Anterior cingulate cortex (tissue), 58 donors: ENCODE results near the gene HOMER2.
"Not testable (repeated sequence)": the region's sequence is repeated elsewhere in the genome, so short reads cannot be mapped to it uniquely, and the experiment has no call there.

Source experiments
- DNase-seq, 58 donors: peaks; one replicate each; lab custom pipeline; 2025; lab: John Stamatoyannopoulos, UW

HOMER2 gene

DNA sequence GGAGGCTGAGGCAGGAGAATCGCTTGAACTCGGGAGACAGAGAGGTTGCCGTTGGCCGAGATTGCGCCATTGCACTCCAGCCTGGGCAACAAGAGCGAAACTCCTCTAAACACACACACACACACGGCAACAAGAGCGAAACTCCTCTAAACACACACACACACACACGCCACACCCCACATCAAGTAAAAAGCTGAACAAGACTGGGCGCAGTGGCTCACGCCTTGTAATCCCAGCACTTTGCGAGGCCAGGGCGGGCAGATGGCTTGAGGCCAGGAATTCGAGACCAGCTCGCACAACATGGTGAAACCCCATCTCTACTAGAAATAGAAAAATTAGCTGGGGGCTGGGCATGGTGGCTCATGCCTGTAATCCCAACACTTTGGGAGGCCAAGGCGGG is 49.0 kb downstream of the HOMER2 start:
- DNase-seq = no peak

DNA sequence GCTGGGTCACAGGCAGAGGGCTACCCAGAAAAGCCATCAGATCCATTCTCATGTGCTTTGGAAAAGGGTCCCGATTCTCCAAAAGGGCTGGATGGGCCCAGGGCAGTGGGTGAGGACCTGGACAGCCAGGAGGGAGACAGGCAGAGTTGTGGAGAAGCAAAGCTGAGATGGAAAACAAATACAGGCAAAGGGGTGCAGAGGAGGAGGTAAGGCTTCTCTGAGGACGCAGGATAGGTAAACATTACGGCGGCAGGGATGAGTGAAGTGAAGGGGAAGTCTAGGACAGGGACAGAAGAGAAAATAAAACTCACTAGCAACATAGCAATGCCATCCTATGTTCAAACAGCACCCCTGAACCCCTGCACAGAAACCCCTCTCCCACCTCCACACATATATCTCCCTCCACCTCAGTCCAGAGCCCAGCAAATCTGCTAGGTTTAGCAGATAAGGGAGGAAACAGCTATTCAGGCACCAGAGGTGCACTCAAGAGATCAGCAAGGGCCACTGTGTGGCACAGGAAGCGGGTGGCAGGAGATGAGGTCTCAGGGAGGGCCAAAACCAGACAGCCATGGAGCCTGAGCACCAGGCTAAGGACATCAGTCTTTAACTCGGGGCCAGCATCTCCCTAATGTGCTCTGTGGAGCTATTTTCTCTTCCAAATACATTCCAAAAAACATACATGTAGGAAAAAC is 51.3 kb downstream of the HOMER2 start:
- no peak for DNase-seq

DNA sequence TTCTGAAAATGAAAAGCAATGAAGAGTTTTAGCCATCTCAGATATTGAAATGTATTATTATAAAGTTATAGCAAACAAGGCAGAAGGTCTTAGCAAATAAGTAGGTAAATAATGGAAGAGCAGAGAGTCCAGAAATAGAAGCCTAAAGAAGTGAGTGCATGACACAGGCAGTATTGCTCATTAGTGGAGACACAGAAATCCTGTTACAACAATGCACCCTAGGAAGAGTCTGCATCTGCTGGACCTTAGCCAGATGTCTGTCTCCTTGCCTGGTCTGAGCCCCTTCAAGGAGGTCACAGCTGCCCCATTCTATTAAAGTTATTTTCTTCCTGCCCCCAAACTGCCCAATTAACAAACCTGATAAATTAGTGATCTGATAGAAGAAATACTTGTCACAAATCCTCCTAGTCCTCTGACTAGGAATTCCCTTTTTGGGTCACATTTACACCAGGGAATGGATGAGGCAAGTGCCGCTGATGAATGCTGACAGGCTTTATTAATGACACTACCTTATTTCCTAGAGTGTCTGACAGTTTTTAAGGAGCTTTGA is 51.9 kb downstream of the HOMER2 start:
- DNase-seq = no peak

DNA sequence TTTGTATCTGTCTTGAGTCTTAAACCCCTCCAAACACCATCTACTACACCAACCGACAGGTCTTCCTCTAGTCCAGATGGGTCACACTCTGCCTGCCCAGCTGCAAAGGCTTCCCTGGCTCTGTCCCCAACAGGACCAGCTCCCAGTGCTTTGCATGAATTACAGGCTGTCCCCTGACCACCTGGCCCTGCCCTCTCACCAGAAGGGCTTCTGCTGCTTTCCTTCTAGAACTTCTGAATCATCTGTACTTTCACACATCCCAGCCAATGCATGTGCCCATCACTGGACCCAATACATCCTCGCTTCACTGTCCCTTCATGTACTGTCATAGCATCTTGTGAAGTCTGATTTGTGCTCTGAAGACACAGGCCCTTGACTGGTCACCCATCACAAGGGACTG is 53.6 kb downstream of the HOMER2 start:
- DNase-seq = no peak

DNA sequence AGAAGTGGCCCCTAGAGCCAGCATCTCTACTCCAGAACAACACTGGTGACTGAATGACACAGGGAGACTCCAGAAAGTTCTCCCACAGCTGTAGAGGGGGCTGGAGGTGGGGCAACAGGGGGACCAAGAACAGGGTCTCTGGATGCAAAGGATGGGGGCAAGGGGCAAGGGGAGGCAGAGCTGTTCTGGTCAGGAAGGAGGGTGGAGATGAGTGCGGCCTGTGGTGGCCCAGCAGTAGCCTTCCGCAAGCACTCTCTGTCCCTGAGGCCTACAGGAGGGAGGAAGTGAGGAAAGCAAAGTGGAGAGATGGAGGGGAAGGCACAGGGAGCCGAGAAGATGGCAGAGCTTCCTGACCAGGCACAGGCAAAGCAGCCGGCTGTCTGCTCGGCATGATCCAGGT is 56.5 kb downstream of the HOMER2 start:
- no peak for DNase-seq

DNA sequence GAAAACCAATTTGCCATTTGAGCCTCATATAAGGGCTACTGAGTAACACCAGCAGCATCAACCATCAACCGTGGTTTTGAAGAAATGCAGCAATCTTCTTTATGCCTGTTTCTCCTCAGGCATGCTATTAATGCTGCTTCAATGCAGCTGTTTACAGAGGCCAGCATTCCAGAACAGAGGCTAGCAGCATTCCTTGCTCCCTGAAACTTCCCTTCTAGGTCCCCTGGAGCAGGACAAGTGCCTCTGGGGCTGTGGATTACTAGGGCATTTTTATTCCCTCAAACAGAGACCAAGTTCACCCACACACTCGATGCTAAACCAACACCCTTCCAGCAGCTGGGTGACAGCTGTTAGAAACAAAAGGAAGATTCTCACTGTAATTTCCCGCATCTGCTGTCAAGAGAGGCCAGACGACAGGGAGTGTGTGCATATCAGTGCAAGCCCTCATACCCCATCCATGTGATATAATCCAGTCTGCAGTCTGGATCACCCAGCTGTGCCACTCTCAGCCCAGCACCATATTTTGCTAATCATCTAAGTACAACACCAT is 57.5 kb downstream of the HOMER2 start:
- peak in 8 of 58 donors; percentile 8 to 36 (median 14) for DNase-seq

DNA sequence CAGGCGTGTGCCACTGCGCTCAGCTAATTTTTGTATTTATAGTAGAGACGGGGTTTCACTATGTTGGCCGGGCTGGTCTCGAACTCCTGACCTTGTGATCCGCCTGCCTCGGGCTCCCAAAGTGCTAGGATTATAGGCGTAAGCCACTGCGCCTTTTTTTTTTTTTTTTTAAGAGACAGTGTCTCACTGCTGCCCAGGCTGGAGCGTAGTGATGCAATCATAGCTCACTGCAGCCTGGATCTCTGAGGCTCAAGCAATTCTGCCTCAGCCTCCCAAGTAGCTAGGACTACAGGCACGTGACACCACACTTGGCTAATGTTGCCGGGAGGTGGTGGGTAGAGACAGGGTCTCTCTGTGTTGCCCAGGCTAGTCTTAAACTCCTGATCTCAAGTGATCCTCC is 59.0 kb downstream of the HOMER2 start:
- not testable (repeated sequence) for DNase-seq

DNA sequence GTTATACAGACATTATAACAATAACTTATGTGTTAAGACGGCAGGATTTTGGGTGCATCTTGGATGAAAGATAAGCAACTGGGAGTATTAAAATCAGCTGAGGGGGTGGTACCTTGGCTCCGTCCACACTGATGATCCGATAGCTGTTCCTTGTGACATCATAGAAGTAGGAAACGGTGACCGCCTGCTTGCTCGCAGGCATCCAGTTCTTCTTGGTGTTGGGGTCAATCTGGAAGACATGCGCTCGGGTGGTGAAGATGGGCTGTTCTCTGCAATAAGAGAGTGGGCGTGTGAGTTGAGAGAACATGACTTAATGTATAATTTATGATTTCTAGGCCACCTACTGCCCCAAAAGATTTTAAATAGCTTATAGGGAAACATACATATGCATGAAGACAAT is 59.9 kb downstream of the HOMER2 start:
- no peak for DNase-seq

DNA sequence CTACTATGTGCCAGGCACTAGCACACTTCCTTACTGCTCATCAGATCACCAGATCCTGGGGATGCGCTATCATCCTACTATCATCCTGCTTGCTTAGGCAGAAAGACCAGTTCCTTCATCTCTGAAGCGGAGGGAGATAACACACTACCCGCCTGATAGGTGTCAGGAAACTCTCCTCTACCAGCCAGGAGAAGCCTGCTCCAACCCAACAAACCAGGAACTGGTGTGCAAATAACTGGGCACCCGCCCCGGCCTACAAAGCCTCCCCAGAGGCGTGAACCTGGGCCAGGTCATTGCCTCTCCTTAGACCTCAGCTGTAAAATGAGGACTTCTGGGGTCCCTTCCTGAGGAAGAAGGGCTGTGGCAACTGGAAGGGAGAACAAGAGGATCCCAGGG is 61.5 kb downstream of the HOMER2 start:
- DNase-seq = no peak

DNA sequence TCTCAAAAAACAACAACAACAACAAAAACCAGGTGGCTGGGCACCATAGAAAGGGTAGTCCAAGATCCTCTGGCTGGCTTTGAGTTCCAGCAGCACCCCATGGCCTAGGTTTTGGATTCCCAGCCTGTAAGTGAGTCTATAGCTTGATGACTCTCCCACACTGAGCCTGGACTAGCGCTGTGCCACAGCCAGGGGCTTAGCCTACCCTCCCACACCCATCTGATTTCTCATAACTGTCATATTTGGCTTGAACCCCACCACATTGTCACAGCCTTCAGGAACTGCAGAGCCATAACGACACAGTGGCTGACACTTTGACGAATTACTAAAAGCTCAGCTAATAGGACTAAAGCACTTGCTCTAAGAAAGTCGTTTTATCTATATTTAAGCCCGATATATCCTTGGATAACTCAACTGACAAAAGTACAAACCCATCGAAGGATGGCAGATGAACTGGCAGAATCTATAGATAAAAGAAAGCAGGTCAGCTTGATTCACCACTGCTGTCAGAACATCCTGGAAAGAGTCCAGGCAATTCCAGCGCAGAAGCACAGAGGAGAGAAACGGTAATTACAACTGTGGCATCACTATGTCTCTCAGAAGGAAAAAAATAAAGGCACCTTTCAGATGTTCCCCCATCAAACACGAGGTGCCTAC is 62.1 kb downstream of the HOMER2 start:
- DNase-seq = peak in 6 of 58 donors; percentile 15 to 41 (median 19)

DNA sequence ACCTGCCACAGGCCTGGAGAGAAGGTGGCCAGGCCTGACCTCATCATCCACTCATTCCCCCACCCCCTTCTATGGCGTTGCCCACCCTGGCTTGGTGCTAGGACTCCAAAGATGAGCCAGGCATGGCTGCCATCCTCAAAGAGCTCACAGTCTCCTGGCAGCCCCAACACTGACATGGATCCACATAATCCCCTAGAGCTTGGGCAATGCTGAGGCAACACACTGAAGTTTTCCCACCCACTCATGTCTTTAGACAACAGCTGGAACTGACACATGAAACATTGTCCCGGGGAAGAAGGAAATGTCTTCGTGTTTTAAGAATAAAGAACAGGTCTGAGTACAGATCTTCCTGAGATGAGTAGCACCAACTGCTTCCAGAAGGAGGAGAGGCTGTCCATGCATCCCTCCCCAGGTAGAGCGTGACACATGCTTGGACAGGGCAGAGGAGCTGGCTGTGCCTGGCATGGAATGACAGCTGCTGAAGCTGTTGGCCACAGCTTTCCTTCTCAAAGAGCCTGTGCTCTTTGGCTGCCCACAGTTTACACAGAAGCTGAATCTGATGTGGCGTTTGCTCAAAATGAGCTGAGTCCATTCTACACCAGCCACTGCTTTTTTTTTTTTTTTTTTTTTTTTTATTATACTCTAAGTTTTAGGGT is 70.1 kb downstream of the HOMER2 start:
- no peak for DNase-seq

DNA sequence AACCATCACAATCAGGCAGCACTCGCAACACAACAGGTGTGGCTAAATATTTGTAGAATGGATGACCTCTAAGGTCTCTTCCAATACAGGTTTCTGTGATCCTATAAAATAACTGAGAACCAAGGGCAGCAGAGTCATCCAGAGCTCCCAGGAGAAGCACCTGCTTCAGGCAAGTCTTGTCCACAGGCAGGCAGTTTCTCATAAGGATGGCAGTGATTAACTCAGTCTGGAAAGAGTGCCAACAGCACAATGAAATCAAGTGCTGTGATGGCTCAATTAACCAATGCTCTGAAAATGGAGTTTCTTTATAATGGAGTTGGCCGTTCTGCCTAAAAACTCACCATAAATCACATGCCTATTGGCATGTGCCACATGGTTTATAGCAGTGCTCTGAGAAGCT is 70.8 kb downstream of the HOMER2 start:
- DNase-seq = no peak

DNA sequence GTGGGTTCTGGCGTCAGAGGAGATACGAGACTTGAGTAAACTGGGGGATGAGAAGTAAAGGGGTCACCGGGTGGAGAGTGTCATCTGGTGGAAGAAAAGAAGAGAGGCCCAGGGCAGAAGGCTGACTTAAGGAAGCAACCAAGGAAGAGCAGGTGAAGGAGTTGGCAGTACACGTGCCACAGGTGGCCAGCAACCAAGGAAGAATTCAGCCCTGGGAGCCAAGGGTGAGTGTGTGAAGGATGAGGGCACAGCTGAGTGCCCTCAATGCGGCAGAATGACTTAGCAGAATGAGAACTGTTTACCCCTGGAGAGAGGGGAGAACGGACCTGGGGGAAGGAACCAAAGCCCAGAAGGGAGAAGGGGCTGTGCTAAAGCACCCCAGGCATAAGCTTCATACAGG is 71.8 kb downstream of the HOMER2 start:
- DNase-seq = no peak

DNA sequence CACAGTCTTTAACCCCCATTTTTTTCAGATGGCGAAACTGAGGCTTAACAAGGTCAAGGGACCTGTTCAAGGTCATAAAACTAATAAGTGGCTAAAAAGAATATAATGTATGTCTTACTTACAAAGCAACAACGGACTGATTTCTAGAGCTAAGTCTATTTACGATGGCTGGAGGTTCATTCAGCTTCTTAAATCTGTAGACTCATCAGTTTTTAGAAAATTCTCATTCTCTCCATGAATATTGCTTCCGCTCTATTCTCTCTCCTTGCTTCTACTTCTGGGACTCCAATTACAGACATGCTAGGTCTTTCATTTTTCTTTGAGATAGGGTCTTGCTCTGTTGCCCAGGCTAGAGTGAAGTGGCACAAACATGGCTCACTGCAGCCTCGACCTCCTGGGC is 74.2 kb downstream of the HOMER2 start:
- no peak for DNase-seq

DNA sequence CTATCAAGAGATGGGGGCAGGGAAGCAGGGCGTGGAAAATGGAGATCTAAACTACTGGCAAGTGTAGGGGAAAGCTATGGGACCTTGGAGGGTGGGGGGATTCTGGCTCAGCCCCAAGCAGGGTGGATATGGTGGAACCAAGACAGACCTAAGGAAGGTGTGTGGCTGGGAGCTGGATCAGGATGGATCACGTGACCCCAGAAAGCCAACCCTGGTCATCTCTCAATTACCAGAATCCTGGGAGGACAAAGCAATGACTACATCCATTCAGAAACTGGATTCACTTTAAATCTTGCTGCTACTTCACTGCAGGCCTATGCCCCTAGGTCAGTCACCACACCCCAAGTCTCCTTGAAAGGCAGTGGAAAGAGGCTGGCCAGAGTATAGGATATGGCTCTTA is 74.7 kb downstream of the HOMER2 start:
- DNase-seq = no peak

DNA sequence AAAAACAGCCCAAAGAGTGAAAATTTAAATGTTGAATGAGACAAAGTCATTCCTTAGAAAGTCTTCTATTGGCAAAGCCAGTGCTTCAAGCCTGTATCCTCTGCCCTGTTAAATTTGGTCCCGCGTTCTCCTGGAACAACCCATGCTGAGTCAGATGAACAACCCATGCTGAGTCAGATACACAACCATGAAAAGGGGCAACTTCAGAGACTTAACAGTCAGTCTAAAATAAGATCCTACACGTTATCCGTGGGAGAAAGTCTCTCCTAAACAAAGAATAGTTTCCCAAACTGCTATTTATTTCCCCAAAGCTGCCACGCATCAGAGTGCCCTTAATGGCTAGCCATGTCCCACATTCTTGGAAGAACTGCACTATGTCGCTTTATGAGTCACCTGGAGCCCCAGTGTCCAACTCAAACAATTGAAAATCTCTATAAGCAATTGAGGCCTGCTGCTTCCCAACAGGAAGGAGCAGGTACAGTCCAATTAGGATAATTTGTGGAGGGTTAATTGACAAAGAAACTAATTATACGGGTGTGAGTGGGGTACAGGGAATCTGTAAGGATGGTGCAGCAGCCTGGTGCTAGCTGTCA is 77.0 kb downstream of the HOMER2 start:
- no peak for DNase-seq

DNA sequence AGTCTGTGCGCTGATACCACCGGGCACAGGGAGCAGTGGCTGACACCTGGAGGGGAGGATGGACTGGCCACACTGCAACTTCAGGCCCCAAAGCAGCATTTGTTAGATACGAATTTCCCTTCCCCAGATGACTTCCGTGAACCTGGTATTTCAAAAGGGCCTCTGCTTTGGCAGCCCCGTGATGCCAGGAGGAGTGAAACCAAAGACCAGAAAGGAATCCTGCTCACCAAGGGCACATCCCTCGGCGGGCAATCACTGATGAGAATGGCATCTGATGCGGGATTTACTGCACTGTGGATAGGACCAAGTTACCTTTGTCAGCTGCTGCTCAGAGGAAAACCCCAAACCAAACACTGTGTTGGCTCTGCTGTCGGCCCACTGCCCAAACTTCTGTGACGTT is 77.6 kb downstream of the HOMER2 start:
- no peak for DNase-seq

DNA sequence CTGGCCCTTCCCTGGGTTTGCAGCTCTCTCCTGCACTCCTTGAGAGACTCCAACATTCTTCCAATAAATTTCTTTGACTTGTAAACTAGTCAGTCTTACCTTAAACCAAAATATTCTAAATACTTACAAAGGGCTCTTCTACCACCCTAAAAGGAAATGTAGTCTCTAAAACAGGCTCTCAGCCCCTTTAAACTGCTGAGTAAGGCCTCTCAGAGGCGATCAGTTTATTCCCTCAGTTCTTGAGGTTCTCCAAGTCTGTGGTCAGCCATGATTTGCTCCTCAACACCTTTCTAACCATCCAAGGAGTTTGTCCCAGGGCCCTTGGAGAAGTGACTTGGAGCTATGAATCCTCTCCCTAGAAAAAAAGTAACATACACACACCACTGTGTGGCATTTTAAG is 78.3 kb downstream of the HOMER2 start:
- no peak for DNase-seq

DNA sequence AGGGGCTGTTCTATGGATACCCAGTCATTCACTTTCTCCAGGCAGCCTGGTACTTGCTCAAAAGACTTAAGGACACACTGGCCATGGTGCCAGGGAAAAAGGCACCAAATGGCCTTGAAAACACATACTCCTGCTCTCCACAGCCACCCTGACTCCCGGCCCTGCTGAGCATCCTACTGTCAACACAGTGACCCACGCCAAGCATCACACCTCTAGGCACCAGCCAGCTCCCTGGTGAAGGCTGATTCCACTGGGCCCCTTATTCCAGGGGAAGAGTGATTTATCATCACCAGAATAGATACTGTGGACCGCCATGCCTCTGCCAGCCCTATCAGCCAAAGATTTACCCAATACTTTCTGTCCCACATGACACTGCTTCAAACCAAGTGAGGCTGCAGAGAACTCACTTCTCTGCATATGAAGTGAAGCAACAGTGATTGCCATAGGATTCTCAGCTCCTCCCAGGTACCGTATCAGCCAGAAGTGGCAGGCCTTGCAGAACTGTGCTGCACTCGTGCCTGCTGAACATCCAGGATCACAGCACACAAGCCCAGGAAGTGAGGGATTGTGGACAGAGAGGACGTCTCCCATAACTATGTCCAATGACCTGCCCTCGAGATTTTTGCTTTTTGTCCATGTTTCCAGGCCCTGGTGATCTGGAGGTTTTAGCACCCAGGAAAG is 79.4 kb downstream of the HOMER2 start:
- no peak for DNase-seq

DNA sequence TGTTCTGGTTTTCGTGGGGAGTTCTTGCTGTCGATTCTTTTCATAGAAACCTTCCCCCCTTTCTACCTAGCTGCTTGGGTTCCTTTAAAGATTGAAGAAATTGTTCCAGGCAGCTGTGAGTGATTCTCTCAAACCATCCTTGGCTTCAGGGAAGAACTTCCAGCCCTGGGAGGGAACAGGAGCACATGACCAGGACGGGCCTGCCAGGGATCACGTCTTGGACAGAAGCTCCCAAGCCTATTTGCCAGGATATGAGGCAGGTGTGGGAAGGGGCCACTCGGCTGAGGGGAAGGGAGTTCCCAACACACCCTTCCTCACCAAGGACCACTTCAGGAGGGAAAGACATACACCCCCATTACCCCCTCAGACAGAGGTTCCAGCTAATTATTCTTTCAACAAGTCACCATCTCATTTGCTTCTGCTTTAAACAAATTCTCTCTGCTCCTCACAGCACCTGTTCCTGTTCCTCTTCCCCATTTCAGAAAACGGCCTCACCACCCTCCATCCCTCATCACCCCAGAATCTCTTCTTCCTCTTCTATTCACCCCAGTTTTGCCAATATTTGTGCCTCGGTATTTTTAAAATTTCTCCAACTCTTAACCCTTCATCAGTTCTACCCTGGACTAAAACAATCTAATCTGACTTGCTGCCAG is 80.6 kb downstream of the HOMER2 start:
- no peak for DNase-seq
